Naive B cell (primary cell): ENCODE results near the gene MAGI2. TPM values are rescaled to one million over a fixed set of nuclear protein-coding genes. Genes with fewer than 3 reads are reported as not detected.

ENCODE experiments used
- ATAC-seq, 2 donors: fragments of 150-1000 bp; cut with Tn5 transposase; 2 replicates each; pipeline ENCODE4 v1.10.0; 2021; ENCODE audit warnings: low read depth in 2 of 2, mild to moderate bottlenecking in 2 of 2, moderate library complexity in 2 of 2
- DNase-seq: peaks from one replicate; pipeline ENCODE4 v3.0.0; 2022
- H3K27ac Mint-ChIP-seq, 6 donors: one replicate each; pipeline ENCODE4 v1.8.0; 2020 to 2022; ENCODE audit warnings: mild to moderate bottlenecking in 6 of 6, mixed read lengths in 6 of 6, moderate library complexity in 5 of 6, inconsistent platforms in 2 of 6
- H3K27me3 Mint-ChIP-seq, 3 donors: one replicate each; pipeline ENCODE4 v1.8.0; 2021 to 2022; ENCODE audit warnings: mixed read lengths in 3 of 3, mild to moderate bottlenecking in 1 of 3
- H3K36me3 Mint-ChIP-seq, 2 donors: one replicate each; pipeline ENCODE4 v1.8.0; 2020 to 2022; ENCODE audit warnings: mixed read lengths in 2 of 2, inconsistent platforms in 1 of 2, mild to moderate bottlenecking in 1 of 2
- H3K4me1 Mint-ChIP-seq, 3 donors: one replicate each; pipeline ENCODE4 v1.8.0; 2020 to 2022; ENCODE audit warnings: mixed read lengths in 3 of 3, inconsistent platforms in 1 of 3, mild to moderate bottlenecking in 1 of 3, moderate library complexity in 1 of 3
- H3K4me3 Mint-ChIP-seq, 8 donors: one replicate each; pipeline ENCODE4 v1.8.0; 2020 to 2022; ENCODE audit warnings: mild to moderate bottlenecking in 8 of 8, mixed read lengths in 8 of 8, moderate library complexity in 8 of 8, inconsistent platforms in 2 of 8
- H3K9me3 Mint-ChIP-seq, 7 donors: one replicate each; pipeline ENCODE4 v1.8.0; 2020 to 2022; ENCODE audit warnings: mixed read lengths in 7 of 7, mild to moderate bottlenecking in 5 of 7, inconsistent platforms in 2 of 7, moderate library complexity in 1 of 7
- polyA plus RNA-seq, 6 donors: library from polyadenylated mRNA; unstranded; fragments of 300-500 nt; fragmentation: Illumina TruSeq; gene quantifications; one replicate each; pipeline ENCODE4 v1.2.3, GENCODE V29; 2021; ENCODE audit warnings: low read depth in 6 of 6

MAGI2 gene
- polyA plus RNA-seq, 6 donors from 2014 or later = 0.04 to 0.06 (median 0.04) TPM; not detected in 3

GRCh38 chr7:78675511-78675910 is 778.0 kb downstream of the MAGI2 start:
- Mint-ChIP-seq H3K9me3 (peaks cover 0 to 4% (median 0%) of the 10 kb centered on the region in 7 donors), H3K36me3 (no peaks in the 10 kb centered on the region), H3K27me3 (no peaks in the 10 kb centered on the region), H3K4me3 (no peak overlapping the region), H3K4me1 (no peaks in the 10 kb centered on the region), H3K27ac (no peak overlapping the region)
- DNase-seq = no peak
- ATAC-seq = no peak

DNA sequence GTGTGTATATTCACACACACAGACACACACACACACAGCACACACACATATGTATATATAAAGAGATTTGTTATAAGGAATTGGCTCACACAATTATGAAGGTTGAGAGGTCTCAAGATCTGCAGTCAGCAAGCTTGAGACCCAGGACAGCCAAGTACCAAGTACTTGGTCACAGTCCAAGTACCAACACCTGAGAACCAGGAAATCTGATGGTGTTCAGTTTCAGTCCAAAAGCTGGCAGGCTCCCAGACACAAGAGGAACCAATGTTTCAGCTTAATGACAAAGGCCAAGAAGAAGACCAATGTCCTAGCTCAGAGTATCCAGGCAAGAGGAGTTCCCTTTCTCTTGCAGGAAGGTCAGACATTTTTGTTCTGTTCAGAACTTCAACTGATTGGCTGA is 780.2 kb downstream of the MAGI2 start:
- no peak for DNase-seq
- ATAC-seq = no peak
- Mint-ChIP-seq H3K4me3 (no peak overlapping the region), H3K4me1 (no peaks in the 10 kb centered on the region), H3K9me3 (peaks cover 0 to 4% (median 1%) of the 10 kb centered on the region in 7 donors), H3K36me3 (no peaks in the 10 kb centered on the region), H3K27ac (no peak overlapping the region), H3K27me3 (no peaks in the 10 kb centered on the region)

DNA sequence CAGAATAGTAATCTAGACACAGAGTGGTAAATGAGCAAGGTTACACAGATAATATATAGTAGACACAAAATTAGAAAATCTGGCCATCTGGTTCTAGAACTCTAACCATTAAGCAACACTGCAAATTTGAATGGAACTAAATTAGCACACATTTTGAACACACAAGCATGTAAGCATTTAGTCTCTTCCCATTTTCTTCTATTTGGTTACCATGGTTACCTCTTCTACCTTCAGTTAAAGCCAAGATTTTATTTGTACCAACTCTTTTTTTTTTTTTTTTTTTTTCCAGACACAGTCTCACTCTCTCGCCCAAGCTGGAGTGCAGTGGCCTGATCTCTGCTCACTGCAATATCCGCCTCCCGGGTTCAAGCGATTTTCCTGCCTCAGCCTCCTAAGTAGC is 790.5 kb downstream of the MAGI2 start:
- H3K27ac Mint-ChIP-seq = no peak overlapping the region
- no peaks in the 10 kb centered on the region for H3K36me3 Mint-ChIP-seq
- DNase-seq = no peak
- H3K4me3 Mint-ChIP-seq = no peak overlapping the region
- peaks cover 2 to 21% (median 4%) of the 10 kb centered on the region in 7 donors for H3K9me3 Mint-ChIP-seq
- no peak for ATAC-seq
- no peaks in the 10 kb centered on the region for H3K27me3 Mint-ChIP-seq
- H3K4me1 Mint-ChIP-seq = no peaks in the 10 kb centered on the region

DNA sequence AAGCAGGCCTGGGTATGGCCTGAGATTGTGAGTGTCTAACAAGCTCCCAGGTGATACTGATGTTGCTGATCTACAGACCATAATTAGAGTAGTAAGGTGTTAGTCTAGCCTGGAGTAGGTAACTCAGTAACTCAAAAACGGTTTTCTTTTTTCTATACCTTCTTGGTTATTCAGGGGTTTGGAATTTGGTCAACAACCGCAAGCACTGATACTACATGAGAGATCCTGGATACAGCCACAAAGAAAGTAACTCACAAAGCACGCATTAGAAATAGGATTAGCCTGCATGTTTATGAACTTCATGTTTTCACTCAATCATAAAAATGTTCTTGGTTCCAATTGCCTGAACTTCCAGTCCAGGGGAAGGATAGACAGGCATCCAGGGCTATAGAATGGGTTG is 803.5 kb downstream of the MAGI2 start:
- Mint-ChIP-seq H3K27me3 (no peaks in the 10 kb centered on the region), H3K36me3 (no peaks in the 10 kb centered on the region), H3K27ac (no peak overlapping the region), H3K9me3 (peaks cover 0 to 15% (median 6%) of the 10 kb centered on the region in 7 donors), H3K4me1 (no peaks in the 10 kb centered on the region), H3K4me3 (no peak overlapping the region)
- ATAC-seq (no peak), DNase-seq (no peak)

- H3K9me3 Mint-ChIP-seq = peaks cover 0 to 15% (median 6%) of the 10 kb centered on the region in 7 donors
- H3K4me3 Mint-ChIP-seq = no peak overlapping the region
- H3K27ac Mint-ChIP-seq = no peak overlapping the region
- no peak for ATAC-seq
- no peak for DNase-seq
- H3K36me3 Mint-ChIP-seq = no peaks in the 10 kb centered on the region
- H3K4me1 Mint-ChIP-seq = no peaks in the 10 kb centered on the region
- no peaks in the 10 kb centered on the region for H3K27me3 Mint-ChIP-seq
These were observed 804.2 kb downstream of the MAGI2 start for GRCh38 chr7:78649236-78649635.

- Mint-ChIP-seq H3K27ac (no peak overlapping the region), H3K9me3 (peaks cover 0 to 6% (median 3%) of the 10 kb centered on the region in 7 donors), H3K4me1 (no peaks in the 10 kb centered on the region), H3K36me3 (no peaks in the 10 kb centered on the region), H3K27me3 (no peaks in the 10 kb centered on the region), H3K4me3 (no peak overlapping the region)
- DNase-seq (no peak), ATAC-seq (no peak)
These were observed 810.7 kb downstream of the MAGI2 start for GRCh38 chr7:78642751-78643150.

- ATAC-seq (no peak), DNase-seq (no peak)
- Mint-ChIP-seq H3K9me3 (peaks cover 0 to 1% (median 0%) of the 10 kb centered on the region in 7 donors), H3K36me3 (no peaks in the 10 kb centered on the region), H3K4me1 (no peaks in the 10 kb centered on the region), H3K27me3 (no peaks in the 10 kb centered on the region), H3K4me3 (no peak overlapping the region), H3K27ac (no peak overlapping the region)
These were observed 815.1 kb downstream of the MAGI2 start for GRCh38 chr7:78638364-78638763.

- Mint-ChIP-seq H3K4me1 (no peaks in the 10 kb centered on the region), H3K4me3 (no peak overlapping the region), H3K27me3 (no peaks in the 10 kb centered on the region), H3K27ac (no peak overlapping the region), H3K36me3 (no peaks in the 10 kb centered on the region), H3K9me3 (peaks cover 0 to 7% (median 1%) of the 10 kb centered on the region in 7 donors)
- ATAC-seq (no peak), DNase-seq (no peak)
These were observed 816.7 kb downstream of the MAGI2 start for GRCh38 chr7:78636727-78637126.

DNA sequence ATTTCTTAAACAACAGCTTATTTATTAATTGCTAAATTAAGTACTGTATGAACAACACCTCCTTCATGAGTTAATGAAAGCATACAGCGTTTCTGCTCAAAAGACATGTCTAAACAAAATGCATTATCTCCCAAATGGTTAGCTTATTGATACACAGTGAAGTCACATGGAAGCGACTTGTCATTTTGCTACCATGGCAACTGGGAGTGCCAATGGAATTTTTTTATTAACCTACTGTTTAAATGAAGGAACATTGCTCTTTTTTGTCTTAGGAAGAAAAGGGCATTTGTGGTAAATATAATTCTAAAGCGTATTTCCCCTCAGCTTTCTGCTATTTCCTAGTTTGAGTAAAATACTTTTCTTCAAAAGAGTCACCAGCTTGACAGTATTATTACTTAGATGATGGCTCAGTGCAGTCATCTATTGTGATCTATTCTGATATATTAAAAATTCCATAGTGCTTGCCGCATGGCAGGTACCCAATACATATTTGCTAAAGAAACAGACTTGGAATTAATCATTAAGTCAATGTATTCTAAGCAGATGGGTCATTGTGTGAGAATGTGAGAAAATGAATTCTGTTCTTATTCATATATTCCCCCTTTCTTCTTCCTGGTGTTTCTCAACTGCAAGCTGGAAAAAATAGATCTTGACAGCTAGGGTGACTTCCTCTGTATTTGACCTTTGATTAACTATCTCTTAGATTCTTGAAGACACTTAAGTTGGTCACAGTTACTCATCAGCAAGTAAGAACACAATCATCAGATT is 818.3 kb downstream of the MAGI2 start:
- no peaks in the 10 kb centered on the region for H3K27me3 Mint-ChIP-seq
- H3K4me3 Mint-ChIP-seq = no peak overlapping the region
- no peaks in the 10 kb centered on the region for H3K4me1 Mint-ChIP-seq

DNA sequence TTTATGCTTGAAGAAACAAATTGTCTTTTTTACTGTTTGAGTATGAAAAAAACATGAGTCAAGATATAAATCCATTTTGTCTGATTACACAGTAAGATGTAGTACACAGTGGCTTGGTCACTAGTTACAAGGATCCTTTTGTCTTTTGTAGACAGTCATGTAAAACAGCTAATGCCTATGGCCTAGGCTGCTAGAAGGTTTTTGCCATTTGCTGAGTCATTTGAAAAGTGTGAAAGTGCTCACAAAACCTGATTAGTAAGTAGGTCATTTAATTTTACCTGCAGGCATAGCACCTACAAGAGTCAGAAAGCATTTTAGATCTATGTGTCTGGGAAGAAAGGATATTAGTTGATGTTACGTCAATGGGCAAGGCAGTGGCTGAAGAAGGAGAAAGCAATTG is 819.4 kb downstream of the MAGI2 start:
- Mint-ChIP-seq H3K4me3 (no peak overlapping the region), H3K27me3 (no peaks in the 10 kb centered on the region), H3K36me3 (no peaks in the 10 kb centered on the region), H3K9me3 (peaks cover under 1 to 8% (median 5%) of the 10 kb centered on the region in 7 donors), H3K27ac (no peak overlapping the region), H3K4me1 (no peaks in the 10 kb centered on the region)
- DNase-seq (no peak), ATAC-seq (no peak)

More for the DNA sequence above, 818.3 kb downstream of the MAGI2 start:
- Mint-ChIP-seq H3K27ac (no peak overlapping the region), H3K36me3 (no peaks in the 10 kb centered on the region), H3K9me3 (peaks cover 0 to 8% (median 4%) of the 10 kb centered on the region in 7 donors)
- ATAC-seq (no peak), DNase-seq (no peak)

DNA sequence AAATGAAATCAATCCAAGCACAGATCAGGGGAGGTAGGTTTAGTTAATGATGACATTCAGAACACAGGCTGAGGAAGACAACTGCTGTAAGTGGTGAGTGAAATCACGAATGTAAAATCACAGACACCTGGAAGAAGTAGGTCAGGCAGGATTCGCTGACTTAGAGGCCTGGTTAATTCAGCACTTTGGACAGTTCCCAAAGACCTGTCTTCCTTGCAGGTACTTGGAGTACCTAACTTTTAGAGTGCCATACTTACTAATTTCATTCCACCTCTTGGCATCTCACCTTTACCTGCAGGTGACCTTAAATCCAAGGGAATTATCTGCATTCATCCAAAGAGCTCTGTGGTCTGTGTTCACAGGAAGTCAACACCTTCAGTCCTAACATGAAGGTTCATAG is 832.5 kb downstream of the MAGI2 start:
- ATAC-seq (no peak), DNase-seq (no peak)
- Mint-ChIP-seq H3K4me1 (no peaks in the 10 kb centered on the region), H3K27me3 (no peaks in the 10 kb centered on the region), H3K9me3 (peaks cover 0 to 13% (median 3%) of the 10 kb centered on the region in 7 donors), H3K4me3 (no peak overlapping the region), H3K27ac (no peak overlapping the region), H3K36me3 (no peaks in the 10 kb centered on the region)

DNA sequence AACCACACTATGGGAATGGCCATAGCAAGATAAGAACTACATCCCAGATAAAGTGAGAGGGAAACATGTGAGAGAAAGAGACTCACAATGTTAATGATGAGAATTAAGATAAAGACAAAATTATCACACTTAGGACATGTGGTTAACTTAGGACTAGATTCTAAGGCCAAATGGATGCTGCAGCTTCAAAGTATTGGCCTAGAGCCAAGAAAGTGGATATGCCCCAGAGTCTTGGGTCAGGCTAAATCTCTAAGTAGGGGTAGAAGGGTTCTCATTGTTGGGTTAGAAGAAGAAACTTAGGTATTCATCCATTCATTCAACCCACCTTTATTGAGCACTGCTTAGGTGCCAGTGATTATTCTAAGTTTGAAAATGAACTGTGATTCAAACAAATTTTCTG is 836.9 kb downstream of the MAGI2 start:
- H3K4me1 Mint-ChIP-seq = no peaks in the 10 kb centered on the region
- no peak overlapping the region for H3K27ac Mint-ChIP-seq

GRCh38 chr7:78609281-78609680 is 844.2 kb downstream of the MAGI2 start:
- no peaks in the 10 kb centered on the region for H3K36me3 Mint-ChIP-seq
- ATAC-seq (no peak), DNase-seq (no peak)
- no peaks in the 10 kb centered on the region for H3K9me3 Mint-ChIP-seq
- H3K4me1 Mint-ChIP-seq = no peaks in the 10 kb centered on the region
- no peak overlapping the region for H3K27ac Mint-ChIP-seq
- H3K27me3 Mint-ChIP-seq = no peaks in the 10 kb centered on the region
- no peak overlapping the region for H3K4me3 Mint-ChIP-seq

More for the DNA sequence above, 836.9 kb downstream of the MAGI2 start:
- DNase-seq (no peak), ATAC-seq (no peak)
- Mint-ChIP-seq H3K9me3 (peaks cover 0 to 9% (median 0%) of the 10 kb centered on the region in 7 donors), H3K27me3 (no peaks in the 10 kb centered on the region), H3K4me3 (no peak overlapping the region), H3K36me3 (no peaks in the 10 kb centered on the region)

DNA sequence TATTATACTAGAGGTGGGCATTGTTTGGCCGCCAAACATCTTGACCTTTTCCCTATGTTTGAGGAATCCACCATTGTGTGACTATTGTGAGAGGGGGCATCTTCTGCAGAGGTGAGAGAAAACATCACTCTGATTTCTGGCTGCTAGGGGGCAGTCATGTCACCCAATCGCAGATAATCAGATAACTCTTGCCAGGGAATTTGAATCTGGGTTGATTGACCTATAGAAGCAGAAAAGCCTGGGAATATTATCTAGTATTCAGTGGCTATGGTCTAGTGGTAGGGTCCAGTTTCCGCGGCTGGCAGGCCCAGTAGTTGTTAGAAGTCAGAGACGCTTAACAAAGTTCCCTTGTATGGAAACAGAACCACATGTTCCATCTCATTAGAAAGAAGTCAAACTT is 846.4 kb downstream of the MAGI2 start:
- ATAC-seq (no peak), DNase-seq (no peak)
- no peak overlapping the region for H3K27ac Mint-ChIP-seq
- no peaks in the 10 kb centered on the region for H3K36me3 Mint-ChIP-seq
- peaks cover 0 to 2% (median 0%) of the 10 kb centered on the region in 7 donors for H3K9me3 Mint-ChIP-seq
- no peak overlapping the region for H3K4me3 Mint-ChIP-seq
- no peaks in the 10 kb centered on the region for H3K4me1 Mint-ChIP-seq
- H3K27me3 Mint-ChIP-seq = no peaks in the 10 kb centered on the region
